ENCODE results near the gene CDK18.

Gene CDK18

DNA sequence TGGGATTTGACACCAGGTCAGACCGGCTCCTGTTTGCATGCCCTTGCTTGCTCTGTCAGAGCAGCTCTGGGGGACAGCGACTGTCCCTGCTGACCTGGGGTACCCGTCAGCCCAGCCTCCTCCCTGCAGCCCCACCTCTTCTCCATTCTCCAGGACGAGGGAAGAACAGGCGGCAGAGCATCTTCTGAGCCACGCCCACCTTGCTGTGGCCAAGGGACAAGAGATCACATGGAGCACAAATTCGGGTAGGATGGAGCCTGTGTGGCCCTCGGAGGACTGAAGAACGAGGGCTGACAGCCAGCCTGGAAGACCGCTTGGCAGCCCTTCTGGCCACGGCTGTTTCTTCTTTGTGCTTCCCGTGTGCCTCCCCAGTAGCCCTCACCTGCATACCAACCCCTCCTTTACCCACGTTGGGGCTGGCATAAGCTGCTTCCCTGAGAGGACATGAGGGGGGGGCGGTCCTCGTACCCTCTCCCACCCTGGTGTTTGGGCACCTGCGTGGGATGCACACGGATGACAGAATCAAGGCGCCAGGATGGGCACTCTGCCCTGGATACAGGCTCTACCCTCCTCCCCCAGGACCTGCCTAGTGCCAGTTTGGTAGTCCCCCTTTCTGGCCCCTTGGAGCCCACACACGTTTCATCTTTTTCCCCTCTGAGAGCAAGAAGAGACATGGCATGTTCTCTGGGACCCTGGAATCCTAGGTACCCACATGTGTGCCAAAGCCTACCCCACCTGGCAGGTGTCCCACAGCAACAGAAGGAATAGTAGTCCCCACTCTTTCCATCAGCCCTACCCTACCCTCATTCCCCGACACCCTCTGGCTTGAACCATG lies 26.9 kb downstream of the CDK18 start:
- H3K9me3 ChIP-seq (ENCODE audit: control insufficient read depth, low read length), result no peaks in the 10 kb centered on the region
- no peaks in the 10 kb centered on the region for H3K27me3 ChIP-seq (ENCODE audit: control insufficient read depth, insufficient read depth, low read length)
- H3K4me1 ChIP-seq (ENCODE audit: control insufficient read depth, insufficient read depth, low read length), result peaks cover 10% of the 10 kb centered on the region
- H3K9ac ChIP-seq (ENCODE audit: low read length), result no peak overlapping the region
- no peaks in the 10 kb centered on the region for H3K36me3 ChIP-seq (ENCODE audit: control insufficient read depth, insufficient read depth, low read length)
- H3K4me3 ChIP-seq (ENCODE audit: low read length), result no peak overlapping the region

DNA sequence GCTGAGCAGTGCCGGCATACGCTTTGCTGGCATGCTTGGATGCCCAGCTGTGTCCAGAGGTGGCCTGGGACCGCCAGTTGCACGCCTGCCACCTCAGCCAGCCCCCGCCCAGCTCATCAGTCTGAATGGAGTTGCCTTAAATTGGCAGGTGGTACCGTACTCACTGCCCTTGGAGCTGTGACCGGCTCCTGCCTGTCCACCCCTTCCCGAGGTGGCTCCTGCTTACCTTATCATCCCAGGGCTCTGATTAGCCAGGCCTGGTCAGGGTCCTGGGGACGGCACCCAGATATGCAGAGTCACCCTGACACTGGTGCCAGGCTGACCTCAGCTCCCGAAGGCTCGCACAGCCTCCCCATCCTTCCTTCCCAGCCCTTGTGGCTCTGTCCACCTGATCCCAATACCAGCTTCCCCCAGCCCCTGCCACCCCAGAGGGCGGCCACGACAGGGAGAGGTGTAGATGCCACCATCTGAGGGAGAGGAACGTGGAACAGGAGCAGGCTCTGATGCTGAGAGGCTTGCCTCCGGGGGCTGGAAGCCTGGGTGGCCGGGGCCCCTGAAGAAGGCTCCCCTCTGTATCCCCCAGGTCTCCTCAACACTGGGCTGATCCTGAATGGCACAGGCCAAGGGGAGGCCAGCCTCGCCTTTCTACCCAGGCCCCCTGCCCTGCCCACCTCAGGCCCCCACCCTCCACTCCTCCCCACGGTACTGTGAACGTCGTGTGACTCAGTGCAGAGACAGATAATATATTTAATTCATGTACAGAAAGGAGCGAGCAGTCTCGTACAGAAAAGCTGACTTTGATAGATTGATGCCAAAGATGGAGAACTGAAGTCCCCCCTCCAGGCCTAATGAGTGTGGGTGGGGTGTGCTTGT lies 27.8 kb downstream of the CDK18 start:
- no peaks in the 10 kb centered on the region for H3K9me3 ChIP-seq (ENCODE audit: control insufficient read depth, low read length)
- H3K36me3 ChIP-seq (ENCODE audit: control insufficient read depth, insufficient read depth, low read length), result no peaks in the 10 kb centered on the region
- H3K4me3 ChIP-seq (ENCODE audit: low read length), result no peak overlapping the region
- H3K4me1 ChIP-seq (ENCODE audit: control insufficient read depth, insufficient read depth, low read length), result peaks cover 18% of the 10 kb centered on the region
- no peaks in the 10 kb centered on the region for H3K27me3 ChIP-seq (ENCODE audit: control insufficient read depth, insufficient read depth, low read length)
- H3K9ac ChIP-seq (ENCODE audit: low read length), result no peak overlapping the region

DNA sequence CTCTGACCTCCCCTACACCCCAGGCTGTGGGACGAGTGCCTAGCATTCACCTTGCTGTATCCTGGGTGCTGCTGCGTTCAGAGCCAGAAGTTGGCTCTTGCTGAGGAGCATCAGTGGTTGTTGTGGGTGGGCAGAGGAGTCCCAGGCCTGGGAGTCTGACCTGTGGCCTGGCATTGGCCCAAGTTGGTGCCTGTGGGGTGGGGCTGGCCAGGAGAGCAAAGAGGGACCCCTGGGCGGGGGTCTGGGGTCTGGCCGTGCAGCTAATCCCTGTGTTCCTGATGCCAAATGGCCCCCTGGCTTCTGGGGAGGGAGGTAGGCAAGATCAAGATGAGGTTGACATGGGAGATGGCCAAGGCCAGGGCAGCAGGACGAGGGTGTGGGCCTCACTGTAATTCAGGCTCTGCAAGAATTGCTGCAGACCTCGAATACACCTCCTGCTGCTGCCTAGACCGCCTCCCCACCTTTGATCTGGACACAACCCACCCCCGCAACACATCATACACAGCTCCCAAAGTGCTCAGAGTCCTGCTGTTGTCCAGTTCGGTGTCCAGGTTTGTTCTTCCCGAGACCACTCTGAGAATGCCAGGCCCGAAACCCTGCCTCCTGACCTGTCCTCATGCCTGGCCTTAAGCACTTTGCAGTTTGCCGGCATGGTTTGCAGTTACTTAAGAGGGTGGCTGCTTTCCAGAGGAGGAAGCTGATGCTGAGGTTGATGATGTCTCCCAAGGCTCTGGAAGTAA lies 28.7 kb downstream of the CDK18 start:
- Histone ChIP-seq H3K4me3 (ENCODE audit: low read length) (no peak overlapping the region), H3K9ac (ENCODE audit: low read length) (no peak overlapping the region), H3K9me3 (ENCODE audit: control insufficient read depth, low read length) (no peaks in the 10 kb centered on the region), H3K36me3 (ENCODE audit: control insufficient read depth, insufficient read depth, low read length) (no peaks in the 10 kb centered on the region), H3K27me3 (ENCODE audit: control insufficient read depth, insufficient read depth, low read length) (no peaks in the 10 kb centered on the region), H3K4me1 (ENCODE audit: control insufficient read depth, insufficient read depth, low read length) (peaks cover 20% of the 10 kb centered on the region)

GRCh38 chr1:205533748-205534443 lies 29.4 kb downstream of the CDK18 start:
- Histone ChIP-seq H3K4me1 (ENCODE audit: control insufficient read depth, insufficient read depth, low read length) (peaks cover 19% of the 10 kb centered on the region), H3K36me3 (ENCODE audit: control insufficient read depth, insufficient read depth, low read length) (no peaks in the 10 kb centered on the region), H3K4me3 (ENCODE audit: low read length) (no peak overlapping the region), H3K9me3 (ENCODE audit: control insufficient read depth, low read length) (no peaks in the 10 kb centered on the region), H3K27me3 (ENCODE audit: control insufficient read depth, insufficient read depth, low read length) (no peaks in the 10 kb centered on the region), H3K9ac (ENCODE audit: low read length) (no peak overlapping the region)

- no peaks in the 10 kb centered on the region for H3K27me3 ChIP-seq (ENCODE audit: control insufficient read depth, insufficient read depth, low read length)
- H3K9ac ChIP-seq (ENCODE audit: low read length), result no peak overlapping the region
- H3K36me3 ChIP-seq (ENCODE audit: control insufficient read depth, insufficient read depth, low read length), result no peaks in the 10 kb centered on the region
- H3K4me1 ChIP-seq (ENCODE audit: control insufficient read depth, insufficient read depth, low read length), result peaks cover 14% of the 10 kb centered on the region
- H3K4me3 ChIP-seq (ENCODE audit: low read length), result no peak overlapping the region
- no peaks in the 10 kb centered on the region for H3K9me3 ChIP-seq (ENCODE audit: control insufficient read depth, low read length)
These were observed 30.0 kb downstream of the CDK18 start for GRCh38 chr1:205534444-205534985.

GRCh38 chr1:205535096-205535495 lies 30.6 kb downstream of the CDK18 start:
- Histone ChIP-seq H3K4me1 (ENCODE audit: control insufficient read depth, insufficient read depth, low read length) (peaks cover 14% of the 10 kb centered on the region), H3K4me3 (ENCODE audit: low read length) (no peak overlapping the region), H3K27me3 (ENCODE audit: control insufficient read depth, insufficient read depth, low read length) (no peaks in the 10 kb centered on the region), H3K36me3 (ENCODE audit: control insufficient read depth, insufficient read depth, low read length) (no peaks in the 10 kb centered on the region), H3K9me3 (ENCODE audit: control insufficient read depth, low read length) (no peaks in the 10 kb centered on the region), H3K9ac (ENCODE audit: low read length) (no peak overlapping the region)

DNA sequence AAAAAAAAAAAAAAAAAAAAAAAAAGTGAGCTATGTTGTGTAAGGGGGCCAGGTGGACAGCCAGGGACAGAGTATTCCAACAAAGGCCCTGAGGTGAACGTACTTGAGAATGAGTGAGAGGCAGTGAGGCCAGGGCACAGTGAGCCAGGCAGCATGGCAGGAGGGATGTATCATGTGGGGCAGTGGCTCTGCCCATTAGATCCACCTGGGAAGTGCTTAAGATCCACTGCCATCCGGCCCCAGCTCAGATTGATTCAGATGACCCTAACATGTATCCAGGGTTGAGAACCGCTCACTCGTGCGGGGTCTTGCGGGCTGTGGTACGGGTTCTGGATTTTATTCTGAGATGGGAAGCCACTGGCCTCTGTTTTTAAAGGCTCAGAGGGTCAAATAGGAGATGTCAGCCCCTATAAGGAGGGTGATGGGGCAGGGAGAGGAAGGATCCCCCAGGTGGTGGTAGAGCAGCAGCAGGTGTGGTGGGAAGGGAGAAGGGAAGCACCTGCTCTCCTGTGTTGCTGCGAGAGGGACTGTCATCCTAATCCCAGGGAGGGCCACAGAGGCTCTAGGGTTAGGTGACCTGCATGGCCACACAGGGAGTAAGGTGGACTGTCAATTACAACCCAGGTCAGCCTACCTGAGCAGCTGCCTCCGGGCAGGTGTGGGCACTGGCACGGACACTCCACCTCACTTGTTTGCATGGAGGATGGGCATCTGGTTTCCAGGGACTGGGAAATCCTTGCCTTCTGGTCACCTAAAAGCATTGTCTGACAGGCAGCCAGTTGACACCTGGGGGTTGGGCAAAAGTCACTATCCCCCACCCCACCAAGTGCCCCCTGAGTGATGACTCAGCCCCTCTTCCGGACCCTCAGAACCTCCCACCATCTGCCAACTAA lies 31.6 kb downstream of the CDK18 start:
- H3K9me3 ChIP-seq (ENCODE audit: control insufficient read depth, low read length), result no peaks in the 10 kb centered on the region
- H3K9ac ChIP-seq (ENCODE audit: low read length), result no peak overlapping the region
- H3K4me3 ChIP-seq (ENCODE audit: low read length), result no peak overlapping the region
- H3K4me1 ChIP-seq (ENCODE audit: control insufficient read depth, insufficient read depth, low read length), result peaks cover 14% of the 10 kb centered on the region
- H3K36me3 ChIP-seq (ENCODE audit: control insufficient read depth, insufficient read depth, low read length), result no peaks in the 10 kb centered on the region
- no peaks in the 10 kb centered on the region for H3K27me3 ChIP-seq (ENCODE audit: control insufficient read depth, insufficient read depth, low read length)

- H3K4me3 ChIP-seq (ENCODE audit: low read length), result no peak overlapping the region
- H3K27me3 ChIP-seq (ENCODE audit: control insufficient read depth, insufficient read depth, low read length), result no peaks in the 10 kb centered on the region
- H3K9ac ChIP-seq (ENCODE audit: low read length), result no peak overlapping the region
- no peaks in the 10 kb centered on the region for H3K9me3 ChIP-seq (ENCODE audit: control insufficient read depth, low read length)
- no peaks in the 10 kb centered on the region for H3K36me3 ChIP-seq (ENCODE audit: control insufficient read depth, insufficient read depth, low read length)
- peaks cover 14% of the 10 kb centered on the region for H3K4me1 ChIP-seq (ENCODE audit: control insufficient read depth, insufficient read depth, low read length)
These were observed 32.4 kb downstream of the CDK18 start for GRCh38 chr1:205536759-205537361.

- Histone ChIP-seq H3K36me3 (ENCODE audit: control insufficient read depth, insufficient read depth, low read length) (no peaks in the 10 kb centered on the region), H3K27me3 (ENCODE audit: control insufficient read depth, insufficient read depth, low read length) (no peaks in the 10 kb centered on the region), H3K4me1 (ENCODE audit: control insufficient read depth, insufficient read depth, low read length) (peaks cover 14% of the 10 kb centered on the region), H3K9ac (ENCODE audit: low read length) (no peak overlapping the region), H3K4me3 (ENCODE audit: low read length) (no peak overlapping the region), H3K9me3 (ENCODE audit: control insufficient read depth, low read length) (no peaks in the 10 kb centered on the region)
These were observed 33.0 kb downstream of the CDK18 start for GRCh38 chr1:205537386-205538018.

- Histone ChIP-seq H3K4me3 (ENCODE audit: low read length) (no peak overlapping the region), H3K36me3 (ENCODE audit: control insufficient read depth, insufficient read depth, low read length) (no peaks in the 10 kb centered on the region), H3K27me3 (ENCODE audit: control insufficient read depth, insufficient read depth, low read length) (no peaks in the 10 kb centered on the region), H3K9ac (ENCODE audit: low read length) (no peak overlapping the region), H3K4me1 (ENCODE audit: control insufficient read depth, insufficient read depth, low read length) (peaks cover 18% of the 10 kb centered on the region), H3K9me3 (ENCODE audit: control insufficient read depth, low read length) (no peaks in the 10 kb centered on the region)
These were observed 33.9 kb downstream of the CDK18 start for GRCh38 chr1:205538235-205538840.

Measured in mucosa of stomach (tissue), 1 donor.